ENCODE results near the gene ZNF697. TPM values are rescaled to one million over a fixed set of nuclear protein-coding genes. Genes with fewer than 3 reads are reported as not detected.

The ZNF697 gene
- total and polyA plus RNA-seq, 2 of the 4 experiments (the other 2 are of a cell fraction), result 6.2 to 10.2 TPM

Other genes with a start within 250 kb of the ZNF697 start
- not detected in 2 replicates for gene HSD3B2, start 233.1 kb downstream of the ZNF697 start, total RNA-seq (2012; rRNA removed)
- not detected in 2 replicates for gene HSD3B2, start 233.1 kb downstream of the ZNF697 start, polyA plus RNA-seq (2012; rRNA removed)
- not detected in 2 replicates for gene HSD3B1, start 141.1 kb downstream of the ZNF697 start, total RNA-seq (2012; rRNA removed)
- not detected in 2 replicates for gene HSD3B1, start 141.1 kb downstream of the ZNF697 start, polyA plus RNA-seq (2012; rRNA removed)
- 162 and 331 TPM in 2 replicates for gene PHGDH, start 63.7 kb upstream of the ZNF697 start, total RNA-seq (2012; rRNA removed)
- 69.1 and 87.9 TPM in 2 replicates for gene PHGDH, start 63.7 kb upstream of the ZNF697 start, polyA plus RNA-seq (2012; rRNA removed)
- not detected in 2 replicates for gene HMGCS2, start 120.6 kb upstream of the ZNF697 start, total RNA-seq (2012; rRNA removed)
- not detected in 2 replicates for gene HMGCS2, start 120.6 kb upstream of the ZNF697 start, polyA plus RNA-seq (2012; rRNA removed)
- not detected in 2 replicates for gene REG4, start 163.2 kb upstream of the ZNF697 start, total RNA-seq (2012; rRNA removed)
- not detected in 2 replicates for gene REG4, start 163.2 kb upstream of the ZNF697 start, polyA plus RNA-seq (2012; rRNA removed)
- not detected in 2 replicates for gene ADAM30, start 248.2 kb upstream of the ZNF697 start, total RNA-seq (2012; rRNA removed)
- not detected in 2 replicates for gene ADAM30, start 248.2 kb upstream of the ZNF697 start, polyA plus RNA-seq (2012; rRNA removed)

Data from IMR-90 (cell line).